ENCODE data around the gene ZNF688.
A peak's percentile ranks its signal among the peaks of the same experiment; 100 is the strongest.

ZNF688 gene

DNA sequence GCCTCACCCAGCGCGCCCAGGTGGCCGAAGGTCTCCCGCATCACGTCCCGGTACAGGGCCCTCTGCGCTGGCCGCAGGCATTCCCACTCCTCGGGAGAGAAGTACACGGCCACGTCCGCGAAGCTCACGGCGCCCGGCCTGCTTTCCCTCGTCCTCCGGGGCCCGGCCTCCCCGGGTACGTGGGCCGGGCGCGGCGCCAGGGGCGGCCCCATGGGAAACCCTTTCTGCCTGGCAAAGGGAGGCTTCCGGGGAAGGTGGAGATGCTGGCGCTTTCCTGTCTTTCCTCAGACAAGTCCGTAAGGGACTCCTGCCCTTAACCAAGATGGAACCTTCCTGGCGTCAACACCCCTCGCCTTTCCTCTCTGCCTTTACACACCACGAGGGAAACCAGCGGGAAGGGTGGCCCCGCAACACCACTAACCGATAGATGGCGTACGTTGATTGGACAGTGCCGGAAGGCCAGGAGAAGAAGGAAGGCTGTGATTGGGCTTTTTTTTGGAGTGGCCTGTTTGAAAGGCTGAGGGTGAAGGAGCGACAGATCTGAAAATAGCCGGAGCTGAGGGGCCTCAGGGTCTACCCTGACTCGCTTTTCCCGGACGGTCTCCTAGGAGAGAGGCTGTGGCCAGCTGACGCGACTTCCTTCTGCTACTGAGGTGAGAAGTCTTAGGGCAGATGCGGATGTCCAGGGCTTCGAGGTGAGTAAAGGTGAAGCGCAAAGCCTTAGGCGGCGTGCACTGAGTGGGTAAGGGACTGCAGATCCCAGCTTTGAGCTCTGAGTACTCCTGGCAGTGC, 14.1 kb upstream of the ZNF688 start, which contains the start of gene ZNF785:
Gene ZNF785, minus strand, starts transcription at position 298 of the 792 bp plus-strand sequence. Its CDS starts 86 bp downstream, at position 212.
- peak; percentile 69 to 86 for DNase-seq (ENCODE audit: low read depth in 2 of 2, low spot score in 1 of 2)

DNA sequence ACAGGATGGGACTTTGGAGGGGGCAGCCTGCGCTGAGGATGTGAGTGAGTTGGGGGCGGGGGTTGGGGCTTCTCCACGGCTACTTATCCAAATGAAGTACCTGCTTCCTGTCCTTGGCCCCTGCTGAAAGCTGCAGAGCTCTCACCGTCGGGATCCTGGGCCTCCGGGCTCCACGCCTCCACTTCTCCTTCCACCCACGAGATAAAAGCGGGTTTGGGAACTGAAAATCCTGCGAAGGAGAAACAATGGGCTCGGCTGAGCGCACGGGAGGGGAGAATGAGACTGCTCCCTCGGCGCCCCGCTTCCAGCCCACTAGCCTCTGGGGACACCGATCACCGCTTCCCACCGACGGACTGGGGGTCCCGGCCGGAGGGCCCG, 13.5 kb upstream of the ZNF688 start:
- DNase-seq (ENCODE audit: low read depth in 2 of 2, low spot score in 1 of 2), result no peak

DNA sequence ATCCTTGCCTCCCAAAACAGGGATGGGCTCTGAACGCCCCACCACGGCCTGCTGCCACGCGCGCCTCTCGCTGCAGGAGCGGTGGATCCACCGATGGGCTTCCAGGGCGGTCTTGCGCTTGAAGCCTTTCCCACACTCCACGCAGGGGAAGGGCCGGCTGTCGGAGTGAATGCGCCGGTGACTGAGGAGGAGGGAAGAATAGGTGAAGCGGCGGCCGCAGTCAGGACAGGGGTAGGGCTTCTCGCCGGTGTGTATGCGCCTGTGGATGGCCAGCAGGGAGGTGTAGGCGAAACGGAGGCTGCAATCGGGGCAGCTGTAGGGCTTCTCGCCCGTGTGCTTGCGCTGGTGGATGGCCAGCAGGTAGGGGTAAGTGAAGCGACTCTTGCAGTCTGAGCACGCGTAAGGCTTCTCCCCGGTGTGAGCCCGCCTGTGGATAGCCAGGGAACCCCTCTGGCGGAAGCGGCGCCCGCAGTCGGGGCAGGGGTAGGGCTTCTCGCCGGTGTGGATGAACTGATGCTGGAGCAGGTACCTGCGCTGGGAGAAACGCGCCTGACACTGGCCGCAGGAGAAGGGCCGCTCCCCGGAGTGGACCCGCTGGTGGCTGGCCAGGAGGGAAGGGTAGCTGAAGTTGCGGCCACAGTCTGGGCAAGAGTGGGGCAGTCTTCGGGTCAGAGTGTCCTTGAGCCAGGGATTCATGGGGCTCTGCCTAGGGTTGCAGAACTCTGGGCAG, 11.3 kb upstream of the ZNF688 start:
- no peak for DNase-seq (ENCODE audit: low read depth in 2 of 2, low spot score in 1 of 2)

DNA sequence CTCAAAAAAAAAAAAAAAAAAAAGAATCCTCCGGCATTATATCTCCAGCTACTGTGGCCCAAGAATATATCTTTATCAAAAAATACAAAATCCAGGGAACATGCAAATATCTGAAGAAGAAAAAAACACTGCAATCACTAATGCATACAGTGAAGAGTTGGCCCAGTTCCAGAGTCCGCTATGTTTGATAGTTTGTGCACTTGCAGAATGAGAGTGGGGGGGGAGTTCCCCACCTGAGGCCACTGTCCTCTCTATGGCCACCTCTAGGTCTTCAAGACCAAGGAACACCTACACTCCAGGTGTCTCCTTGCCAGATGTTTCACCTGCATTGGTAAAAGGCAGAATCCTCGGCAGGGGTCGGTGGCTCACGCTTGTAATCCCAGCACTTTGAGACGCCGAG, 9.9 kb upstream of the ZNF688 start:
- no peak for DNase-seq (ENCODE audit: low read depth in 2 of 2, low spot score in 1 of 2)

DNA sequence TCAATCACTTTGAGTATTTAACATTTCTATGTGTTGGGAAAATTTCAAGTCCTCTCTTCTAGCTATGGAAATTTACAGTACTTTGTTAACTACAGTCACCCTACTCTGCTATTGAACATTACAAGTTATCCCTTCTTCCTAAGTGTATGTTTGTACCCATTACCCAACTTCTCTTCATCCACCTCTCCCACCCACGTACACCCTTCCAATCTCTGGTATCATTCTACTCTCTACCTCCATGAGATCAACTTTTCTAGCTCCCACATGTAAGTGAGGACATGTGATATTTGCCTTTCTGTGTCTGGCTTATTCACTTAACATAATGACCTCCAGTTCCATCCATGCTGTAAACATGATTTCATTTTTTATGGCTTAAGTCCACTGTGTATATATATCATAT, 3.2 kb upstream of the ZNF688 start:
- DNase-seq (ENCODE audit: low read depth in 2 of 2, low spot score in 1 of 2), result no peak

DNA sequence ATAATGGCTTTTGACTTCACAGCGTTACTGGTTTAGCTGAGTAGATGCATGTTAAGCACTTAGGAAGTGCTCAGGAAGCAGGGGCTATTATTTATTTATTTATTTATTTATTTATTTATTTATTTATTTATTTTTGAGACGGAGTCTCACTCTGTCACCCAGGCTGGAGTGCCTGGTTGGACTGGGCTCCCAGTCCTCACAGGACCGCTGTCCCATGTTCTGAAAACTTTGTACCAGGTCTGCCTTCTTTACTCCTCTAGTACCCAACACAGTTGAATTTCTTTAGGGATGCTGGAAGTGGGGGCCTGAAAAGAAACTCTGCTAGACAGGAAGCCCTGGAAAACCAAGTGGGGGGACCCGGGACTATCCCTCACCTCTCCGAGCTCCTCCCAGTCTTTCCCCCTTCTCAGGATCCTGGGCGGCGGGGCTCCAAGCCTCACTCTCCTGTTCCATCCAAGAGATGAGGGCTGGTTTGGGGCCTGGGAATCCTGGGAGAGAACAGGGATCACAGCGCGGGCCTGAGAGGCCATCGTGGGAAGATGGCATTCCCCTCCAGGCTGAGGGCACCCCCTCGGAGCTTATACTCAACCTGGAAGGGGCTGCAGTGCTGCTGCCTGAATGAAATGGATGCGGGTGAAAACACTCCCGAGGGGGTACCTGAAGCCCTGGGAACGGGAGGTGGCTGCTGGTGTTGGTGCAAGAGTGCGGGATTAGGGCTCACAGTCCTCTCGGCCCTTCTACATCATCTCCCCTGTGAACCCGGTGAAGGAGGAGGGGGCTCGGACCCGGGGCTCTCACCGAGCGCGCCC, 674 bp downstream of the ZNF688 start:
- no peak for DNase-seq (ENCODE audit: low read depth in 2 of 2, low spot score in 1 of 2)

DNA sequence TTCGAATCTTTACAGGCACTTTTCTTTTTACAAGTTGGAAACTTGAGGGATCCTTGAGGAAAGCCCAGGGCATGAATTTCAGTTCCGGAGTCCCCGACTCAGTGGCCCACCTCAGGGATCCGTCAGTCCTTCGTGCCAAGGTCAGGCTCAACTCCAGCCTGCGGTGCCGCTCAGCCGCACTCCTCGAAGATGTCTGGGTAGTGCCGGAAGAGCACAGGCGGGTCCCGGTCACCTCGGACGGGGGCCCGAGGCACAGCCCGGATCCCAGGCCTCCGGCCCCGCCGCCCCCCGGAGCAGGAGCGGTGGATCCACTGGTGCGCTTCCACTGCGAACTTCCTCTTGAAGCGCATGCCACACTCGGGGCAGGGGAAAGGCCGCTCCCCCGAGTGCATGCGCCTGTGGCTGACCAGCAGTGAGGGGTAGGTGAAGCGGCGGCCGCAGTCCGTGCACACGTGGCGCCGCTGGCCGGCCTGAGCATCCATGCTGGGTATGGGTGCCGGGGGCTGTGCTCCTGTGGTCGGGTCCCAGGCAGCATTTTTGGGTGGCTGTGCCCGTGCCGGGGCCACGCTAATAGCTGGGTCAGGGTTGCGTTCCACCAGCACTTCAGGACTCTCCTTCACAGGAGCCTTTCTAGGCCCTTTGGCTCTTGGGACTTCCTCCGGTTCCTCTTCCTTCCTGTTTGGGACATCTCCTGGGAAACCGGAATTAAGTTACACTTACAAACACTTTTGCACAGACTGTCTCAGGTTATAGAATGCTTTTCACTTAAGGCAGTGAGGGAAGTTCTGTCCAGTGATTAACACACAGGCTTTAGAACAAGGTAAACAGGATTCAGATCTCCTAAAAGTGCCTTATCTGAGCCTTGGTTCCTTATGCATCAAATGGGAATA, 1.5 kb downstream of the ZNF688 start:
- DNase-seq (ENCODE audit: low read depth in 2 of 2, low spot score in 1 of 2), result no peak

DNA sequence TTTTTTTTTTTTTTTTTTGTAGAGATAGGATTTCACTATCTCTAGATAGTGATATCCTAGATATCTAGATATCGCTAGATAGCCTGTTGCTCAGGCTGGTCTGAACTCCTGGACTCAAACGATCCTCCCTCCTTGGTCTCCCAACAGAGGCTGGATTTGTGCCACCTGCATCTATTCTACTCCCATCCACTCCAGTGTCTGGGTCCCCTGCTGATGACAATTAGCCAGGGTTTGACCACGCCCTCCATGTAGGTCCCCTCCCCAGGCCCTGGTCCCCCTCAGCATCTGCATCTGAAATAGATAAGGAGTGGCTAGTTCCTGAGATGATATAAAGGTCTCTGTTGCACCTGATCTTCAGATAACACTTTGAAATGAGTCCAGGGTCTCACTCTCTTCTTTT, 2.2 kb downstream of the ZNF688 start:
- no peak for DNase-seq (ENCODE audit: low read depth in 2 of 2, low spot score in 1 of 2)

DNA sequence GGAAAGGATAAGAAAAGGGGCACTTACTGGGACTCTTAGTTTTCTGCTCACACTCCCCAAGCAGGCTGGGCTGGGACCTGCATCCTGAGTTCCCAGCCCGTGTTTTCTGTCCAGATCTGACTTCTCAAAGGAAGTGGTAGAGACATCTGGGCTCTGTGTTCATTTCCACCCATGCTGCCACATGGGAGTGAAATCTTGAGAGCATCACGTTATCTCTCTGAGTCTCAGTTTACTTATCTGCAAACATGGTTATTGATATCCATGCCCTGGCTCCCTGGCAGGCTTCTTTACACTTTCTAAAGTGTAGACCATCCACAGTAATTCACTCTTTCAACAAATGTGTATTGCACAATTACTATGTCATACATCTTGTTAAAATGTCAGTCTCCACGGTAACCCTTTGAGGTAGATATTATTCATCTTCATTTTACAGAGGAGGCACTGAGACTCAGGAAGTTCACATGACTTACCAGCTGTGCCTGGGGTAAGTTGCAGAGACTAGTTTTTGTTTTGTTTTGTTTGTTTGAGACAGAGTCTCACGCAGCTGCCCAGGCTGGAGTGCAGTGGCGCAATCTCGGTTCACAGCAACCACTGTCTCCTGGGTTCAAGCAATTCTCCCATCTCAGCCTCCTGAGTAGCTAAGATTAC, 3.4 kb downstream of the ZNF688 start:
- DNase-seq (ENCODE audit: low read depth in 2 of 2, low spot score in 1 of 2), result no peak

DNA sequence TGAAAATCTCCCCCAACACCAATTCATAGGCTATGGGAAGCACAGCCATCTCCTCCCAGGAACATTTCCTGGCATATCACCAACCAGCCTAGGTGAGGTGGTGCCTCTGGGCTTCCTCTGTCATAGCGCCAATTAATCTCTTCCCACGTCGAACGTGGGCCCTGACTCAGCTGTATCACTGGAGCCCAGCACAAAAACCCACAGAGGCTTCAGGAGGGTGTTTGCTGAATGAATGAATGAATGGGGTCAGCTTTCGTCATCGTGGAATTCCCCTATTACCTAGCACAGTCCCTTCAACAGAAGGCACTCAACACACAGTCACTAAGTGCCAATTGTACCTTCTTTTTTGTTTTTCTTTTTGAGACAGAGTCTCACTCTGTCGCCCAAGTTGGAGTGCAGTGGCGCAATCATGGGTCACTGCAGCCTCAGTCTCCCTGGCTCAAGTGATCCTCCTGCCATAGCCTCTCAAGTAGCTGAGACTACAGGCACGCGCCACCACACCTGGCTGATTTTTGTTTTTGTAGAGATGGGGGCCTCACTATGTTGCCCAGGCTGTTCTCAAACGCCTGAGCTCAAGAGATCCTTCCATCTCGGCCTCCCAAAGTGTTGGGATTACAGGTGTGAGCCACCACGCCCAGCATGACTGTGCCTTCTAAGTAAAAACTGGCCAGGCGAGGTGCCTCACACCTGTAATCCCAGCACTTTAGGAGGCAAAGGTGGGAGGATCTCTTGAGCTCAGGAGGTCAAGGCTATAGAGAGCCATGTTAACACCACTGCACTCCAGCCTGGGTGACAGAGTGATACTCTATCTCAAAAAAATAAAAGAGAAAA, 4.1 kb downstream of the ZNF688 start:
- DNase-seq (ENCODE audit: low read depth in 2 of 2, low spot score in 1 of 2), result no peak

DNA sequence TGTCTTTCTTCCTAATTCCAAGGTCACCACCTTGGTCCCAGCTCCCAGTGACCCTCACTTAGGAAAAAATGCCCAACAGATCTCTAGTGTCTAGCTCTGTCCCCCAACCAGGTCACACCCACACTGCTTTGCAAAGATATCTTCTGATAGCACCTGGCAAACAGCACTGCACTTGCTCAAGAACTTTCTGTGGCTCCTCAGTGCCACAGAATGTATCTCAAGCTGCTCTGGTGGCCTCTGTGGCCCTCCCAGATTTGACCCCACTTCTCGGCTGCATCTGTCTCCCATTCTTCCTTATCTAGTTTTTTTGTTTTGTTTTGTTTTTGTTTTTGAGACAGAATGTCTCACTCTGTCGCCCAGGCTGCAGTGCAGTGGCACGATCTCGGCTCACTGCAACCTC, 5.0 kb downstream of the ZNF688 start:
- no peak for DNase-seq (ENCODE audit: low read depth in 2 of 2, low spot score in 1 of 2)

DNA sequence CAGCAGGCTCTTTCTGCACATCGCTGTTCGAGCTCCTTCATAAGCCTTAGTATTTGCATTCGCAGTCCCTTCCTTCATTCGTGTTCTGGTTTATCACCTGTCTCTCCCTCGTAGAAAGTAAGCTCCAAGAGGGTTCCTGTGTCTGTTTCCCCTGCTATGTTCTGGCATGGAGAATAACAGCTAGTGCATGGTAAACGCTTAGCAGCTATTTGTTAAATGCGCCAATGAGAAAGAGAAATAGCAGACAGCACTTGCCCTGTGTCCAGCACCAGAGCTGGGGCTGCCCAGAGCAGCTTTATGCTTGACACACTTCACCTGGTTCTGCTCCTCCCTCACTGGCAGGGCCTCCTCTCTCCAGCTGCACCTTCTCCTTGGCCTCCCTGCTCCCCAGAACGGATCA, 5.5 kb downstream of the ZNF688 start:
- no peak for DNase-seq (ENCODE audit: low read depth in 2 of 2, low spot score in 1 of 2)

DNA sequence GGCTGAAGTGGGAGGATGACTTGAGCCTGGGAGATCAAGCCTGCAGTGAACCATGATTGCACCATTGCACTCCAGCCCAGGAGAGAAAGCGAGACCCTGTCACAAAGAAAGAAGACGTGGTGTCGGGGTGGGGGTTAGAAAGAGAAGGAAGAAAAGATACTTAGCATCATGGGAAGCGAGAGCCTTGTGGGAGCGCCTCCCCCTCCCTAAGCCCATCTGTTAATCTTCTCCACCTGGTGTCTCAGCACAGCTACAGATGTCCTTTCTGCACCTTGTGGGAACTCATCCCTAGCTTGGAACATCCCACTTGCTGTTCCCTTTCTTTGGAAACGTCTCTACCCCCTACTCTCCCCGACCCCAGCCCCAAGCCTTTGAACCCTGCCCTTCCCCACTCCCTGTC, 6.0 kb downstream of the ZNF688 start:
- DNase-seq (ENCODE audit: low read depth in 2 of 2, low spot score in 1 of 2), result no peak

DNA sequence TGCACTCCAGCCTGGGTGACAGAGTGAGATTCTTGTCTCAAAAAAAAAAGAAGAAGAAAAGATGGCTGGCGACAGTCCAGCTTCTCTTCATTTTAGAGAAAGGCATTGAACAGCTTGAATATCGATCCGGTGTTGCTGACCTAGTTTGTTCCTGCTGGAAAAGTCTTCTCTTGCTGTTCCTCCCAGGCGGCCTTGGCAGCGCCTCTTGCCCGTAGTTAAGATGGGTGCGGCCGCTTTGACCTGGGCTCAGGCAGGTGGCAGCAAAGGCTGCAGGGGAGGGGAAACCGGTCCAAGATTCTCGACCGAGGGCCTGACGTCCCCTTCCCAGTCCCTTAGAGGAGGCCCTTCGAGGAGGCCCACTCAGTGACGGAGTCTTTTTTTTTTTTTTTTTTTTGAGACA, 9.5 kb downstream of the ZNF688 start:
- DNase-seq (ENCODE audit: low read depth in 2 of 2, low spot score in 1 of 2), result no peak

DNA sequence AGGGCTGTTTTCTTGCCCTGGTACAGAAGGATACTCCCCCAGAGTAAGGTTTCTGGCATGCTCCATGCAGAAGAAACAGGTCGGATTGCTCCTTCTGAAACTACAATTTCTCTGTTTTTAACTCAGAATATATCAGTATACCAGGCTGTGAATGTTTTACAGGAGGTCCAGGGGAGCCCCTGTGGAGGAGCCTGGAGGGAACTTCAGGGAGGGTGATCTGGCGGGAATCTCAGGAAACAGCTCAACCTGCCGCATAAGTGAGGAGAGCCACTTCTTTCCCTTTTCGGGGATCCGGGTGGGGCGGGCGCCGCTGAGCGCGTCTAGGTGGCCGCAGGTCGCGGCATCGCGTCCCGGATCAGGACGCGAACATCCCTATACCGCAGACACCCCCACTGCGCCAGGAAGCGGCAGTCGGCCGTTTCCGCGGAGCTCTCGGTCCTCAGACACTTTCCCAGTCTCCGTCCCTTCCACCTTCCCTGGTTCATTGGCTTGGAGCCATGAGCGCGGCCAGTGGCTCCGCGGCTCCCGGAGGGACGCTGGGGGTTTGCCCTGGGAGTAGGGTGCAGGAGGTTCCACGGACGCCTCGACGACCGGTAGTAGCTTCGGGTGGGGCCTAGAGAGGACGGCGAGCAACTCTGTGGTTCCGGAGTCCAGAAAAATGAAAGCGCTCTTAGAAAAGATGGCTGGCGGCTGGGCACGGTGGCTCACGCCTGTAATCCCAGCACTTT, 10.3 kb downstream of the ZNF688 start:
- no peak for DNase-seq (ENCODE audit: low read depth in 2 of 2, low spot score in 1 of 2)

DNA sequence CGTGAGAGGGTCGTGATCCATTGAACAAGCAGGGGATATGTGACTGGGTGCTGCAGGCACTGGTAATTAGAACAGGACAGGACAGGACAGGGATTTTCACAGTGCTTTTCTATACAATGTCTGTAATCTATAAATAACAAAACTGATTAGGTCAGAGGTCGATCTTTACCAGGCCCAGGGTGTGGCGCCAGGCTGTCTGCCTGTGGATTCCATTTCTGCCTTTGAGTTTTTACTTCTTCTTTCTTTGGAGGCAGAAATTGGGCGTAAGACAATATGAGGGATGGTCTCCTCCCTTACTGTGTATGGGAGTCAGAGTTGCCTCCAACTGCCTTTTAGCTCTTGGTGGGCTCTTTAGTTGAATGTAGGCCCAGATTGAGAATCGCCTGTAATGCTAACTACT, 11.8 kb downstream of the ZNF688 start:
- DNase-seq (ENCODE audit: low read depth in 2 of 2, low spot score in 1 of 2), result no peak

DNA sequence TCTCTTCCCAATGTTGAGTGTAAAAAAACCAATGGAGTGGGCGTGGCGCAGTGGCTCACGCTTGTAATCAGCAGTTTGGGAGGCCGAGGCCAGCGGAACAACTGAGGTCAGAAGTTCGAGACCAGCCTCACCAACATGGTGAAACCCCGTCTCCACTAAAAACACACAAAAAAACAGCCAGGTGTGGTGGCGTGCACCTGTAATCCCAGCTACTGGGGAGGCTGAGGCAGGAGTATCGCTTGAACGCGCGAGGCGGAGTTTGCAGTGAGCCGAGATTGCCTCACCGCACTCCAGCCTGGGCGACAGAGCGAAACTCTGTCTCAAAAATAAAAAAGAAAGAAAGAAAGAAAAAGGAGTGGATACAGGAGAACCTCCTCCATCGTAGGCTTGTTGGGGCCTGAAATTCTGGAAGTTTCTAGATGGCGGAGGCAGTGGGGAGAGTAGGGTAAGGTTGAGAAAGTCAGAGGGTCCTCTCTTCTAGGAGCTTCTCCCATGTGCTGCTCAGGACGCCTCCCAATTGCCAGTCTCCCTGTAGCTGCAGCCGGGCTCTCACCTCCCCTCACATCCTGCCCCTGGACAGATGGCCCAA, 12.6 kb downstream of the ZNF688 start:
- DNase-seq (ENCODE audit: low read depth in 2 of 2, low spot score in 1 of 2), result no peak
